Measurements from ENCODE around the gene BACH1. TPM values are rescaled to one million over a fixed set of nuclear protein-coding genes. Genes with fewer than 3 reads are reported as not detected.

Gene BACH1
- total and polyA plus RNA-seq, 11 donors: 5.3 to 83.4 (median 36.7) TPM

- ATAC-seq (no peak), DNase-seq (no peak)
- Histone ChIP-seq H3K27me3 (no peaks in the 10 kb centered on the region), H3K9me3 (peaks cover 0 to 8% (median 0%) of the 10 kb centered on the region in 12 donors), H3K4me3 (no peak overlapping the region), H3K27ac (no peak overlapping the region), H3K36me3 (no peaks in the 10 kb centered on the region), H3K4me1 (peaks cover 0 to 3% (median 0%) of the 10 kb centered on the region in 12 donors)
- TF ChIP-seq, protein P1, sequence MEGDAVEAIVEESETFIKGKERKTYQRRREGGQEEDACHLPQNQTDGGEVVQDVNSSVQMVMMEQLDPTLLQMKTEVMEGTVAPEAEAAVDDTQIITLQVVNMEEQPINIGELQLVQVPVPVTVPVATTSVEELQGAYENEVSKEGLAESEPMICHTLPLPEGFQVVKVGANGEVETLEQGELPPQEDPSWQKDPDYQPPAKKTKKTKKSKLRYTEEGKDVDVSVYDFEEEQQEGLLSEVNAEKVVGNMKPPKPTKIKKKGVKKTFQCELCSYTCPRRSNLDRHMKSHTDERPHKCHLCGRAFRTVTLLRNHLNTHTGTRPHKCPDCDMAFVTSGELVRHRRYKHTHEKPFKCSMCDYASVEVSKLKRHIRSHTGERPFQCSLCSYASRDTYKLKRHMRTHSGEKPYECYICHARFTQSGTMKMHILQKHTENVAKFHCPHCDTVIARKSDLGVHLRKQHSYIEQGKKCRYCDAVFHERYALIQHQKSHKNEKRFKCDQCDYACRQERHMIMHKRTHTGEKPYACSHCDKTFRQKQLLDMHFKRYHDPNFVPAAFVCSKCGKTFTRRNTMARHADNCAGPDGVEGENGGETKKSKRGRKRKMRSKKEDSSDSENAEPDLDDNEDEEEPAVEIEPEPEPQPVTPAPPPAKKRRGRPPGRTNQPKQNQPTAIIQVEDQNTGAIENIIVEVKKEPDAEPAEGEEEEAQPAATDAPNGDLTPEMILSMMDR (IDR thresholded peaks at IDR 0.05): no peak
- TF ChIP-seq POLR2A (IDR thresholded peaks at IDR 0.05): no peak
- intact Hi-C loops (cut with DNase I): no loop called here
- 84 to 94% (median 85%) methylated on average over 4 of the region's 4 CpGs for WGBS, 4 donors
Measured at GRCh38 chr21:29378832-29379231, 80.1 kb downstream of the BACH1 start.

- Histone ChIP-seq H3K4me1 (peaks cover 0 to 3% (median 0%) of the 10 kb centered on the region in 12 donors), H3K27ac (no peak overlapping the region), H3K4me3 (no peak overlapping the region), H3K9me3 (peaks cover 0 to 8% (median 0%) of the 10 kb centered on the region in 12 donors), H3K27me3 (no peaks in the 10 kb centered on the region), H3K36me3 (no peaks in the 10 kb centered on the region)
- ATAC-seq: no peak
- DNase-seq: no peak
- no peak for TF ChIP-seq POLR2A (IDR thresholded peaks at IDR 0.05)
- TF ChIP-seq, protein P1 (IDR thresholded peaks at IDR 0.05): no peak
- 85 to 89% (median 88%) methylated on average over 6 of the region's 6 CpGs for WGBS, 4 donors
- intact Hi-C loops (cut with DNase I): no loop called here
Measured at GRCh38 chr21:29379517-29380054, 80.9 kb downstream of the BACH1 start.

DNA sequence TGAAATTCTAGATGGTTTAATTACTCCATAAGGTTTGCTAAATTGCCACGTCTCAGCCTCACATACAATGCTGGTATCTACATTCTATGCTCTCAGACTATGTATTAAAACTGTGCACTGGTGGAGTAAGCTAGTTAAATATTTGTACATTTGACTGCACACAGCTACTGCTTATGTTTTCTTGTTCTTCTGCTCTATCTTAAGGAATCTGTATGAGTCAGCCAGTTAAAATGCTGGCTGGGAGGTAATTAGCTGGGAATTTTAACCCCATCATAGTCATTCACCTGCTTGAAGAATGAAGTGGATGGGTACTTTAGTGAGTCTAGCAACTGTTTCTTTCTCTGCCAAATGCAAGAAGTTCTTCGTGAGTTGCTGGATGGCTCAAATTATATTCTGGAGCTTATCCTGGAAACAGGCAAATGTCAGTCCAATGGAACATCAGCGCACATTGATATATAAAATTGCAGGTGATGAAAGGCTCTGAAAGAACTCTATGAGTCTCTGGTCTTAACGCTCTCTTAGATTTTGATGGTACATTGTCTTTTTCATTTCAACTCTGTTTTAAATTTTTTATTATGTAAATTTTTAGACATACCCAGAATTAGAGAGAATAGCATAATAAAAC, 83.4 kb downstream of the BACH1 start:
- 86 to 96% (median 92%) methylated on average over 4 of the region's 4 CpGs for WGBS, 4 donors
- no peaks in the 10 kb centered on the region for H3K36me3 ChIP-seq
- H3K27ac ChIP-seq: no peak overlapping the region
- peaks cover 0 to 8% (median 0%) of the 10 kb centered on the region in 12 donors for H3K9me3 ChIP-seq
- ATAC-seq (no peak), DNase-seq (no peak)
- no peak for TF ChIP-seq POLR2A (IDR thresholded peaks at IDR 0.05)
- TF ChIP-seq, protein P1 (IDR thresholded peaks at IDR 0.05): no peak
- H3K4me1 ChIP-seq: no peaks in the 10 kb centered on the region
- no peak overlapping the region for H3K4me3 ChIP-seq
- intact Hi-C loops (cut with DNase I): no loop called here
- H3K27me3 ChIP-seq: no peaks in the 10 kb centered on the region

- Histone ChIP-seq H3K27ac (no peak overlapping the region), H3K4me3 (no peak overlapping the region), H3K4me1 (no peaks in the 10 kb centered on the region), H3K27me3 (no peaks in the 10 kb centered on the region), H3K9me3 (peaks cover 0 to 1% (median 0%) of the 10 kb centered on the region in 12 donors), H3K36me3 (no peaks in the 10 kb centered on the region)
- ATAC-seq (no peak), DNase-seq (no peak)
- no peak for TF ChIP-seq POLR2A (IDR thresholded peaks at IDR 0.05)
- intact Hi-C loops (cut with DNase I): no loop called here
- 63 to 74% (median 68%) methylated on average over 2 of the region's 2 CpGs for WGBS, 4 donors
Measured at GRCh38 chr21:29384683-29385359, 86.1 kb downstream of the BACH1 start.
